ENCODE data around the gene TNIK.

Gene TNIK

GRCh38 chr3:171221104-171221503, 239.1 kb downstream of the TNIK start:
- no peak for TF ChIP-seq CTCF (IDR thresholded peaks at IDR 0.05; ENCODE audit: low read depth, low read length)
- H3K4me3 ChIP-seq (ENCODE audit: low read depth, low read length) = no peak overlapping the region

- TF ChIP-seq CTCF (IDR thresholded peaks at IDR 0.05; ENCODE audit: low read depth, low read length) = no peak
- H3K4me3 ChIP-seq (ENCODE audit: low read depth, low read length) = no peak overlapping the region
Measured at GRCh38 chr3:171219258-171219657, 240.9 kb downstream of the TNIK start.

GRCh38 chr3:171218069-171218468, 242.1 kb downstream of the TNIK start:
- no peak for TF ChIP-seq CTCF (IDR thresholded peaks at IDR 0.05; ENCODE audit: low read depth, low read length)
- H3K4me3 ChIP-seq (ENCODE audit: low read depth, low read length) = no peak overlapping the region

GRCh38 chr3:171213907-171214306, 246.3 kb downstream of the TNIK start:
- TF ChIP-seq CTCF (IDR thresholded peaks at IDR 0.05; ENCODE audit: low read depth, low read length) = no peak
- no peak overlapping the region for H3K4me3 ChIP-seq (ENCODE audit: low read depth, low read length)

- H3K4me3 ChIP-seq (ENCODE audit: low read depth, low read length) = no peak overlapping the region
- no peak for TF ChIP-seq CTCF (IDR thresholded peaks at IDR 0.05; ENCODE audit: low read depth, low read length)
Measured at GRCh38 chr3:171213178-171213577, 247.0 kb downstream of the TNIK start.

GRCh38 chr3:171212648-171213047, 247.6 kb downstream of the TNIK start:
- no peak for TF ChIP-seq CTCF (IDR thresholded peaks at IDR 0.05; ENCODE audit: low read depth, low read length)
- H3K4me3 ChIP-seq (ENCODE audit: low read depth, low read length) = no peak overlapping the region

GRCh38 chr3:171206283-171206682, 253.9 kb downstream of the TNIK start:
- no peak for TF ChIP-seq CTCF (IDR thresholded peaks at IDR 0.05; ENCODE audit: low read depth, low read length)
- H3K4me3 ChIP-seq (ENCODE audit: low read depth, low read length) = no peak overlapping the region

Data from WI38 (cell line).